NCI-H2227 (cell line): ENCODE data around the gene EBF4.
"Not testable (repeated sequence)": the region's sequence is repeated elsewhere in the genome, so short reads cannot be mapped to it uniquely, and the experiment has no call there.

Source experiments
- DNase-seq: peaks from one replicate; lab custom pipeline; 2025; ENCODE audit not compliant: unreplicated experiment; lab: John Stamatoyannopoulos, UW

Gene EBF4

DNA sequence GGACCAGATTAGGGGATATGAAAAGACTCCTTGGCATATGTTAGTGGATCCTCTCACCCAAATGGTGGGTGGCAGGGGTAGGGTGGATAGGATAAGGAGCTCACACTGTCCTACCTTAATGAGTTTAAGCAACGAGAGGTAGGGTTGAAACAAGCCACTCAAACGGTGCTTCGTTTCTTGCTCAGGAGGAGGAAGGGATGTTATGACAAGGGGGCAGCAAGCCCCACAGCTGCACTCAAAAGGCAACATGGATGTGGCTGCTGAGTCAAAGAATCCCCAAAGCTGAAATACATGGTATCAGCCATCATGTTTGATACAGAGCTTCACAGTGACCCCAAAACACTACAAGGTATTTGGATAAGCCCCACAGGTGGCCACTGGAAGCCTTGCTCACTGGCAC lies 20.1 kb upstream of the EBF4 start:
- no peak for DNase-seq

DNA sequence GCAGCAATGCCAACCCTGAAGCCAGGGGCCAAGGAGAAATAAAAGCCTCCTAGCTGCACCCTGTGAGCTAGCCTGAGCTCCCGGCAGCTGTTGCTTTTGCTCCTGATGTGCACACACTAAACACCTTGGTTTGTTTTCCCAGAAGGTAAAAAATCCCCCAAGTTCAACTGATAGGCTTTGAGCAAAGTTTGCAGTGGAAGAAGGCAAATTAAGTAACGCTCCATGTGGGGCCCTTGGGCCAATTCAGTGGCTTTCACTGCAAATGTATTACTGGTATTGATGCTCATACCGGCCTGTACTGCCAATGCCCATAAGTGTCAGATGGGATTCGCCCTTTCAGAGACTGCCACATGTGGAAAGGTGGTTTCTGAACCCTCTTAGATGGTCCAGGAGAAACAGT lies 19.1 kb upstream of the EBF4 start:
- no peak for DNase-seq

DNA sequence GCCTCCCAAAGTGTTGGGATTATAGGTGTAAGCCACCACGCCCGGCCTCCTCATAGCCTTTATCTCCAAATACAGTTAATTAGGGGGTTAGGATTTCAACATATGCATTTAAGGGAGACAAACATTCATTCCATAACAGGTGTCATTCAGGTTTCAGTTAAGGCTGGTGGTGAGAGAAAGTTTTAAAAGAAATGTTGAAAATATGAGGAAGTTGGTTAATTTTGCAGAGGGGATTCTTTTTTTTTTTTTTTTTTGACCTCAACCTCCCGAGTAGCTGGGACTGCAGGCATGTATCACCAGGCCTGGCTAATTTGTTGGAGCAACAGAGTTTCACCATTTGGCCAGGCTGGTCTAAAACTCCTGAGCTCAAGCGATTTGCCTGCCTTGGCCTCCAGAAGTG lies 12.5 kb upstream of the EBF4 start:
- DNase-seq: no peak

DNA sequence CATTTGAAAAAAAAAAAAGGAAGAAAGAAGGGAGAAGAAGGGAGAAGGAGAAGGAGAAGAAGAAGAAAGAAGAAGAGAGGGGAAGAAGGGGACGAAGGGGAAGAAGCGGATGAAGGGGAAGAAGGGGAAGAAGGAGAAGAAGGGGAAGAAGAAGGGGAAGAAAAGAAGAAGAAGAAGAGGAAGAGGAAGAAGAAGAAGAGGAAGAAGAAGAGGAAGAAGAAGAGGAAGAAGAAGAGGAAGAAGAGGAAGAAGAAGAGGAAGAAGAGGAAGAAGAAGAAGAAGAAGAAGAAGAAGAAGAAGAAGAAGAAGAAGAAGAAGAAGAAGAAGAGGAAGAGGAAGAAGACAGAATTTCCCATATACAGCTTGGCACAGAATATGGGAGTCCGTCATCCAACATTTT lies 10.5 kb upstream of the EBF4 start:
- not testable (repeated sequence) for DNase-seq

DNA sequence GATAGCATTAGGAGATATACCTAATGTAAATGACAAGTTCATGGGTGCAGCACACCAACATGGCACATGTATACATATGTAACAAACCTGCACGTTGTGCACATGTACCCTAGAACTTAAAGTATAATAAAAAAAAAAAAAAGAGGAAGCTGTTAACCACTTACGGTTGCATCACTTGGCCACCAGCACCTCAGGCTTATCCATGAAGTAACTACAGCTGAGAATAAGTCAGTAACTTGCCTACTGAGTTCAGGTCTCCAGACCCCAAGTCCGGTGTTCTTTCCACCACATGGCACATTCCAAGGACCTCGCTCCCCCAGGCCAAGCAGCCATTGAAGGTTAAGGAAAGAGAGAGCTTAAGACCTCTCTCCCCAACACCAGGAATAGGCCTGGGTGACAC lies 7.8 kb upstream of the EBF4 start:
- not testable (repeated sequence) for DNase-seq

DNA sequence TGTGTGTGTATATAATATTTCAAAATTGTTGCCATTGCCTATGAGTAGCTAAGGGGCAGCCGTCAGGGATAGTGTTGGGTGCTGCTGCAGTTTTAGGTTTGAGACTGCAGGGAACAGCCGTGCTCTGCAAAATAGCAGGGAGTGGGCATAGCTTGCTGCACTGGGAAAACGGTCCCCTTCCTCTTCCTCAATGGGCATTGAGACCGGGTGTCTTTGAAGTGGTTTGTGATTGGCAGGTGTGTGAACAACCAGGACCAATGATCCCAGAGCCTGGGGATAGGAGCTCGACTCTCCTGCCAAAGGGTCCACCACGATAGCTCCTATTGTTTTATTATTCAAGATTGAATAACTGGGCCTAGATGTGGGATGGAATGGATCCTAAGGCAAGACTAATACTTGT lies 5.1 kb upstream of the EBF4 start:
- DNase-seq: no peak

DNA sequence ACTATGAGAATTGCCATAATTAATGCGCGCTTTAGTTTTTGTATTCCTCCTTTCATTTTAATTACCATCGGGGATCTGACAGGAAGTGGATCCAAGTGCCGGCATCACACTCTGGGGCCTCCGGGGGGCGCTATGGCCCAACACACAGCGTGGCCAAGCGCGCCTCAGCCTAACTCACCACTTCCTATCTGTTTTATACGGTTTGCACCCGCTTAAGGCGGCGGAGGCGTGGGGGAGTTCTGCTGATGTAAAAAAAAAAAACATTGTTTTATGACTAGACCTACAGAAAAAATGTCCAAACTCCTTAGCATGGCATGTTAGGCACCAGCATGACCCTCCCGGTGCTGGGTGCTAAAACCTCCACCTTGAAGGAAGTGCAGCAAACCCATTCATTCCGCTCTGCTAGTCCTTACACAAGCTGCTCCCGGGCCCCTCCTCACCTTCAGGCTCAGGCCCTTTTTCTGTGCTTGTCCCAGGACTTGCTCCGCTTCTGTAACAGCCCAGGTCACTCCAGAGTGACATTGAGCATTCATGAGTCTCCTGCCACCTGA lies 4.5 kb upstream of the EBF4 start:
- peak; percentile 32 for DNase-seq

DNA sequence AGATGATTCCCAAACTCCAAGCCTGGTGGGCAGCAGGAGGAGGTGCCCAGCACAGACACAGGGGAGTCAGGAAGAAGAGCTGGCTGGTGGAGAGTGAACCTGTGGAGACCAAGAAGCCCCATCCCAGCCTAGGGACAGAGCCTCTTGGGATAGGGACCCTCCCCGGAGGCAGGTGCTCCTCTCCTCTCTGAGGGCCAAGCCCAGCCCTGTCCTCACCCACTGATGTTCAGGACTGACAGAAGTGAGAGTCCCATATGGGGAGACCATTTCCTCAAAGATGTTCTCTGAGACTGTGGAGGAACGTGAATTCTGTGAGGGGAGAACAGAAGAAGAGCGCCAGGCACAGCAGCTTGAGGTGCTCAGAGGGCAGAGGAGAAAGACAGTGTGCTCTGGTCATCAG lies 2.4 kb upstream of the EBF4 start:
- no peak for DNase-seq

DNA sequence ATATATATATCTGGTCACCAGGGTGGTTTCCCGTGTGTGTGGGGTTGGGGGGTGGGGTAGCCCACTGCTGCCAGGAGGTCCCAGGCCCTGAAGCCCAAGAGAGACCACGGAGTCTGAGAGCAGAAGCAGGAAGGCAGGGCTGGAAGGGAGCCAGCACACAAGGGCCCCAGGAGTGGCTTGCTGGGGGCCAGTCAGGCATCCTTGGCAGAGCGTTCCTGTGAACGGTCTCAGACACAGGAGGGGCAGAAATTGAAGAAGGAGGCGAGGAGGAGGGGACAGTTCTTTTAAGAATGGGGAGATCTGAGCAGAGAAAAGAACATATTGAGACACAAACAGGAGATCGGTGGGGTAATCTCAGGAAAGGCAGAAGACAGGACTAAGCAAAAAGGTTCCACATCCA lies 1.9 kb upstream of the EBF4 start:
- DNase-seq: no peak

DNA sequence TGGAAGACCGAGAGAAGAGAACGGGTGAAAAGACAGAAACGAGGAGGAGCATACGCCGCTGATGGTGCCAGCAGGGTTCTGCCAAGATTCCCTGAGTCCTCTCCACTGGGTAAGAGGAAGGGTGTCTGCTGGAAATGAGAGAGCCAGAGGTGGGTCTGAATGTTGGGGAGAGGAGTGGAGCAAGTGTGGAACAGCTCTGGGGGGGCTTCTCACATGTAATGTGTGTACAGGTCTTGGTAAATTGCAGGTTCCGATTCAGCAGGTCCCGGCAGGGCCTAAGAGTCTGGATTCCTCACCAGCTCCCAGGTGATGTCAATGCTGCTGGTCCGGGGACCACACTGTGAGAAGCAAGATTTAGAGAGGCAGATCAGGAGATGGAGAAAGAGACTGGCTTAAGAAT lies 1.5 kb upstream of the EBF4 start:
- DNase-seq: no peak

DNA sequence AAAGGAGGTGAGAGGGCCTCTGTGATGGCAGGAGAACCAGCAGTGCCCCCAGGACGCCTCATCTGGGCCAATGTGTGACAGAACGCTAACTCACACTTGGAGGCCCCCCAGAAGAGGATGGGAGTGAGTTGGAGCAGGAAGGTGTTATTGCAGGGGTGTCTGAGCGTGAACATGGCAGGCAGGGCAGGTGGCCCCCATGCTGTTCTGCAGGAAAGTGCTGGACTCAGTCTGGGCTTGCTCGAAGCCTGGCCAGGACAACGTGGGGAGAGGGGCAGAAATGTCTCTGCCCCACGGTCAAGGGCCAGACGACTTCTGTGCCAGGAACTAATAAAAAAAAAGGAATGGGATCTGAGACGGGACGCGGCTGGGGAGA lies 931 bp upstream of the EBF4 start:
- no peak for DNase-seq

DNA sequence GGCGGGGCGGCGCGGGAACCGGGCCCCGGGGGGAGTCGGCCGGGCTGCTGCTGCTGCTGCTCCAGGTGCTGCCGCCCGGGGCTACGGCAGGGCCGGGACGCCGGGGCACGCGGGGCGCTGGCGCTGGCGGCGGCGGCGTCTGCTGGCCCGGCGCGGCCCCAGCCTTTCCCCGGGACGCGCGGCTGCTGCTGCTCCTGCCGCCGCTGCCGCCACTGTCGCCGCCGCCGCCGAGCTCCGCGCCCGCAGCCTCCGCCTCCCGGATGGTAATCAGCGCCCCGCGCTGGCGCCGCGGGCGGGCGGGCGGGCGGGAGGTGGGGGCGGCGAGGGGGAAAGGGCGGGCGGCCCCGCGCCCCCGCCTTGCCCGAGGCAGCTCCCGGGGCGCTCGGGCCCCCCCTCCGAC lies 306 bp downstream of the EBF4 start:
- DNase-seq: peak; percentile 64

DNA sequence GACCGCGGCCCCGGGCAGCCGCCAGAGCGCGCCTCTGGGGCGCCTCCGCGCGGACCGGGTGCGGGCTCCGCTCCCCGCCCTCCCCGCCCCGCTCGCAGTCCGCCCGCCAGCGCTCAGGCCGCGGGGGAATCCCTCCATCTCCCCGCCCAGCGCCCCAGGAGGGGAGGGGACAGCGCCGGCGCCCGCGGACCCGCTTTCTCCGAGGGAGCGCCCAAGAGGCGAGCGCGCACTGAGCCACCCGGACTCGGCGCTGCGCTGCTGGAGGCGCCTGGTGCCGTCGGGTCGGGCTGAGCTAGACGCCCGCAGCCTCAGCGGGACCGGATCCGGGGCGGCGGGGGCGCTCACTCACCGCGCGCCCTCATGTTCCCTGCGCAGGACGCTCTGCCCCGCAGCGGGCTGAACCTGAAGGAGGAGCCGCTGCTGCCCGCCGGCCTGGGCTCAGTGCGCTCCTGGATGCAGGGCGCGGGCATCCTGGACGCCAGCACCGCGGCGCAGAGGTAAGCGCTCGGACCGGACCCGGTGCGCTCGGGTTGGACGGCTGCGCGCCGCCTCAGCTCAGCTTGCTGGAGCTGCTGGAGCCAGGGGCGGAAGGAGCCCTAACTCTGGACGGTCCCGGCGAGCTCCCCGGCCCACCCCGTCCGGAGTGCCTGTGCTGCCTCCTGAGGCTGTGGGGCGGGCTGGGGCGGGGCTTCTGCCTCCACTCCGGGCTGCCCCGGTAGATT lies 867 bp downstream of the EBF4 start:
- DNase-seq: peak; percentile 70

DNA sequence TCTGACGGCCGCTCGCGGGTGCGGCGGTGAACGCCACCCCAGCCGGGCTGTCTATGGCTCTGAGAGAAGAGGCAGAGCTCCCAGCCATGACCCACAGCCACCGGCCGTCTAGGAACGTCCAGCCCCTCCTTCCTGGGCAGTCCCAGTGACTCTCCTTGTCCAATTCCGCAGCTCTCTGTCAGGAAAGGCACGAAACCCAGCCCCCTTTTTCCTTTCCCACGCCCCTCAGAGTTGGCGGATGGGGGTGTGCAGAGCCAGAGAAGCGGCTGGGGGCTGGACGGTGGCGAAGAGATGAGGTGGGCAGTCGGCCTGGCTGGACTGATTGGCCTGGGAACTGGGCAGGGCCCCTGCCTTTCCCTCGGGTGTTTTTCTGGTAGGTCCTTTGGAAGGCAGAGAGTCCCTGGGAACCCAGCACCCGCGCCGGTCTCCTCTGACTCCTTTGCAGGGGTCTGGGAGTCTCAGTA lies 1.5 kb downstream of the EBF4 start:
- peak; percentile 67 for DNase-seq

DNA sequence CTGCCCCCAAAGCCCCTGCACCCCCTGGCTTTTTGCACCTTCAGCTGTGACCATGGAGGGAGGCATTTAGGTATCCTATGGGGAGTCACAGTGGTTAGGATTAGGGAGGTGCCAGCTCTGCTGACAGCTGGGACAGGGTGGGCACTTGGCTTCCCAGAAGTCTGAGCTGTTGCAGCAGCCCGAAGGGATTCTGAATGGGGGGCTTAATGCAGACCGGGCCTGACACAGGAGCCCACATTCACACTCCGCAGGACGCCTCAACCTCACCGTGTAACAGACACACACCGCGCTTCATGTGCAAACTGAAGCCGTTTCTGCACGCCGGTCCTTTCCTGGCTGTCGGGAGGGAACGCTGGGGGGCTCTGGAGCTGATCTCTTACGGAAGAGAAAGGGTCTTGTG lies 1.9 kb downstream of the EBF4 start:
- no peak for DNase-seq

DNA sequence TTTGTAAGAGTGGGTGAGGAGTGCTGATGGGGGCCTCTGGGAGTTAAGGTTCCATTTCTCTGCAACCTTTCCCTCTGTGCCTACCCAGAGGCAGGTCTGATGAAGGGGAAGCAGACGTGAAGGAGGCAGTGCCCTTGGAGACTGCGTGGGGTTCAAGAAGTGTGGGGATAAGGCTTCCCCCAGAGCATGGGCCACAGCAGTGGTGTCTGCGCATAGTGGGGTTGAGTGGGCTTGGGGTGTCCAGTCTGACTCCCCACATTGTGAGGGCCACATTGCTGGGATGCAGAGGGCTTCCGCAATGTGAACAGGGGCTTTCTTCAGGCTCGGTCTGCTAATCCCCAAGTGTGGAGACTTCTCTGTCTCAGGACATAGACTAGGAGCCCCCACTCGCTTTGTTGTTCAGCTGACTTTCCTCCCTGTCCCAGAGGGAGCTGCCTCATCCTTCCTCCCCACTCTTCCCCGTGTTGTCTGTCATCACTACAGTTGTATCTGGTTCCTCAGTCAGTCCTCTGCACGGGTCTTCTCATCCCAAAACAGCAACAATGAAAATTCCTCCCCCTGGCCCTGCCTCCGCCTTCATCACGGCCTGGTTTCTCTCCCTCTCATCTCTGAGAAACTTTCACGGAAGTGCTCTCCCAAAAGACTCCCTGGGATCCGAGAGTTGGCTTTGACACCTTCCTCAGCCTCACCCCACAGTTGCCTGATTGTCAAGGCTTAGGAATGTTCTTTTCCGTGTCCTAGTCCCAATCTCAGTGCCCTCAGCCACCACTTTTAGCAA lies 2.8 kb downstream of the EBF4 start:
- DNase-seq: no peak

DNA sequence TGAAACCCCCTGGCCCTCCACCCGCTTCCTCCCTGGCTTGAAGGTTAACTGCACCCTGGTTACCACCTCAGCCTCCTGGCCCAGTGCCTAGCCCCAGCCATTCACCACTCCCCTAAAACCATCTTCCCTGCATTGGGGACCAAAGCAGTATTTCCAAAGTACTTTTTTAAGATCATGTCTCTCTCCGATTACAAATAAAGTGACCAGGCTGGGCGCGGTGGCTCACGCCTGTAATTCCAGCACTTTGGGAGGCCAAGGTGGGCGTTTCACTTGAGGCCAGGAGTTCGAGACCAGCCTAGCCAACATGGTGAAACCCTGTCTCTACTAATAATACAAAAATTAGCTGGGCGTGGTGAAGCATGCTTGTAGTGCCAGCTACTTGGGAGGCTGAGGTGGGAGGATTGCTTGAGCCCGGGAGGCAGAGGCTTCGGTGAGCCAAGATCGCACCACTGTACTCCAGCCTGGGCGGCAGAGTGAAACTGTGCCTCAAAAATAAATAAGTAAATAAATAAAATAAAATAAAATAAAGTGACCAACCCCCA lies 3.5 kb downstream of the EBF4 start:
- not testable (repeated sequence) for DNase-seq

DNA sequence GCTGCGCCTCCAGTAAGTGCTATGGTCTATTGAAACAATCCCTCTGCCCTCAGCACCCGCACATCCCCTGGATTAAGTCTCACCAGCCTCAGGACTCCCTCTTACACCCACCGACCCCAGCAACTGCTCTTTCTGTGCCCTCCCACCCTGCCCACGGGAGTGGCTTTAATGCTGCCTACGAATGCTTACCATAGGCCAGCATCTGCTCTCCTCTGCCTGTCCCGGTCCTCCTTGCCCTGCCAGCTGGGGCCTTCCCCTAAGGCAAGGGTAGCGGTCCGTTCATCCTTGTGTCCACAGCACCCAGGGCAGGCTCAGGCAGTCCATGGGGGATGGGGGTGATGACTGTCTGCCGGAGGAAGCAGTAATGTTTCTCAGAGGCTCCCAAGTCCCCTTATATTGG lies 4.1 kb downstream of the EBF4 start:
- no peak for DNase-seq

DNA sequence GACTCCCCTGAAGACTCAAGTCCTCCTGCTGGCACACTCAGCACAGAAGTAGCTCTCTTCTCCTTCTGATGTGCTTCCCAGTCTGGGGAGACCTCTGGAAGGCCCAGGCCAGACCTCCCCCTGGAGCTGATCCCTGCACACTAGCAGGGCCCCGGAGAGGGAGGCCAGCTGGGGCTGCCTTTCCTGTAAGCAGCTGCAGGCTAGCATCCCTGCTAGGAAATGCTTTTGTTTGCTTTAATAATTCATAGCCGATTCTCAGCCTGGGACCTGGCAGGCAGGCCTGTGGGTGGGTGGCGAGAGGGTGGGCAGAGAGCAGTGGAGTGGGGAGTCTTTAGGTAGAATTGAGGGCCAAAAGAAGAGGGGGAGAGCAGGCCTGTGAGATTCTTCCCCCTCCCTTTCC lies 5.2 kb downstream of the EBF4 start:
- peak; percentile 25 for DNase-seq

DNA sequence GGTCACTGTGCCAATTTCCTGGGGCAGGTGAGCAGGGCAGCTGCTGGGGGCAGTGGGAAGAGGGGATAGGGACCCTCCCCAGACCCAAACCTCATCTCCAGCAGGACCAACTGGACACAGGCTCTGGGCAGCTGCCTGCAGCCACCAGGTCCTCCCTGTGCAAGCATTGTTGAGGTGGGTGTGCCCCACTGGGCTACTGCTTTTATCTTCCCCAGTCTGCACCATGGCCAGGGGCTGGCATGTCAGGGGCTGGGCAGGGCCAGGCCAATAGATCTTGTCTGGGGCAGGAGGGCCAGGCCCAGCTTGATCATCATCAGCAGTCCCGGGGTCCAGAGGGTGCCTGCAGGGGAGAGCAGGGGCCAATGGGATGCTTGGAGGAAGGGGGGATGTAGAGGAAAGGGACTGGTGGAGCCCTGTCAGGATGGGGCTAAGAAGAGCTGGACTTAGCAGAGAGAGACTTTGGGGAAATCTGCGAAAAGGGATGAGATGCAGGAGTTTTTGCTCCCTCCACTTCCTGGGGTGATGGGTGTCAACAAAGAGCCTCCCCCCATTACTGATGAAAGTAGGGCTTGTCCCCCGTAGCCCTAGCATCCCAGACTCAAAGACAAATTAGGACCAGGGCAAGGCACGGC lies 5.7 kb downstream of the EBF4 start:
- no peak for DNase-seq

DNA sequence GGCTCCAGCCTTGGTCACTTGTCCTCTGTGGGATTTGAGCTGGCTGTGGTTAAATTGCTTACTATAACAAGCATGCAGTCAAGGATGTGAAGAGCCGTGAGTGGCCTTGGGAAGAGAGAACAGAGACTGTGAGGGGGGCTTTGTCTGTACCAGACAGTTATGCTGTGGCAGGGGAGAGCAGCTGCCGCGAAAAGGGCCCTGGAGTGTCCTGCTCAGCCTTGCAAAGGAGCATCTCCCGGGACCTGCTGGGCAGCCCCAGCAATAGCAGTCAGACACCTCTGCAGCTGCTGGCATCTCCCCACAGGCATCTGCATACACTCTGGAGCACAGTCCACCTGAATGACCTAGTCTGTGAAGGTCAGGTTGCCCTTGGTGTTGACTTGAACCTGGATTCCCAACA lies 6.3 kb downstream of the EBF4 start:
- no peak for DNase-seq
